K562 (cell line): ENCODE results near the gene NAB1. TPM values are rescaled to one million over a fixed set of nuclear protein-coding genes. Genes with fewer than 3 reads are reported as not detected.

Experiments used
- ATAC-seq: fragments of 200-7000 bp; cut with Tn5 transposase; 3 replicates; pipeline ENCODE4 v1.9.1; 2020; ENCODE audit warnings: moderate library complexity
- BruUV-seq: library from RNA; stranded (reverse); fragments of 400-500 nt; replicated peaks from 2 replicates; lab custom pipeline; 2021; lab: Mats Ljungman, UMichigan
- CTCF ChIA-PET: fragments of 300-600 bp; formaldehyde crosslinking; extraction: SDS; loops from one replicate; lab custom pipeline; 2021; ENCODE audit warnings: low intra/inter-chr PET ratio; lab: Yijun Ruan, JAX
- POLR2A ChIA-PET: fragments of 300-600, 350-650 bp; sonication (Branson Sonifier 250); formaldehyde crosslinking; extraction: SDS; loops from one replicate; lab custom pipeline; 2021; ENCODE audit warnings: antibody characterized with exemption, inconsistent platforms; lab: Yijun Ruan, JAX
- DNase-seq, 4 experiments: peaks; one replicate each; pipeline versions ENCODE4 v3.0.0 to v3.0.0-alpha.2; 2011 to 2018; ENCODE audit warnings: low spot score in 3 of 4, mixed read lengths in 3 of 4; ENCODE audit errors: extremely low read depth in 1 of 4
- FAIRE-seq: peaks from 2 replicates; lab custom pipeline; 2011; peaks lifted over from hg19 to GRCh38; lab: Jason Lieb, UNC
- H2AFZ ChIP-seq: 2 replicates; pipeline ENCODE4 v1.6.0; 2011; ENCODE audit warnings: low read depth, low read length, control low read depth, inconsistent platforms
- H3K27ac ChIP-seq: fragments of 200-600 bp; 3 replicates; pipeline ENCODE4 v1.8.0; 2011; ENCODE audit warnings: low read depth, mild to moderate bottlenecking, control low read depth, inconsistent platforms, low read length, moderate library complexity, mixed read lengths; ENCODE audit errors: extremely low read depth
- H3K27me3 ChIP-seq, 2 experiments: fragments of 300-600 bp in 1 of 2; 2 replicates in 1 of 2; 3 replicates in 1 of 2; pipeline versions ENCODE4 v1.6.0 to v1.8.0; 2011; ENCODE audit warnings: inconsistent platforms in 2 of 2, low read length in 2 of 2, mild to moderate bottlenecking in 1 of 2, mixed read lengths in 1 of 2, moderate library complexity in 1 of 2; ENCODE audit not compliant: control insufficient read depth in 2 of 2, insufficient read depth in 2 of 2
- H3K36me3 ChIP-seq: fragments of 300-600 bp; 3 replicates; pipeline ENCODE4 v1.8.0; 2011; ENCODE audit warnings: mild to moderate bottlenecking, low read length, inconsistent platforms; ENCODE audit not compliant: control insufficient read depth, insufficient read depth
- H3K4me1 ChIP-seq, 2 experiments: fragments of 200-600 bp in 1 of 2; replicated peaks in 1 of 2; 2 replicates in 1 of 2; 3 replicates in 1 of 2; pipeline versions ENCODE4 v1.5.1 to v1.8.0; 2011; ENCODE audit warnings: inconsistent platforms in 2 of 2, low read length in 2 of 2, mild to moderate bottlenecking in 1 of 2, mixed read lengths in 1 of 2, moderate library complexity in 1 of 2; ENCODE audit not compliant: control insufficient read depth in 2 of 2, insufficient read depth in 2 of 2
- H3K4me2 ChIP-seq: 2 replicates; pipeline ENCODE4 v1.6.1; 2011; ENCODE audit warnings: low read length, control low read depth, inconsistent platforms, mixed read lengths; ENCODE audit not compliant: insufficient read depth
- H3K4me3 ChIP-seq: fragments of 200-600 bp; sonication (generic), shearing (Covaris generic); 2 replicates; pipeline ENCODE4 v1.5.1; 2016; ENCODE audit warnings: control low read depth, inconsistent platforms
- H3K79me2 ChIP-seq: fragments of 200-600 bp; 3 replicates; pipeline ENCODE4 v1.8.0; 2011; ENCODE audit warnings: low read length, inconsistent platforms; ENCODE audit not compliant: control insufficient read depth, insufficient read depth
- H3K9ac ChIP-seq, 2 experiments: 2 replicates each; pipeline versions ENCODE4 v1.6.0 to v1.6.1; 2011; ENCODE audit warnings: low read depth in 2 of 2, low read length in 2 of 2, control low read depth in 1 of 2, inconsistent platforms in 1 of 2, mild to moderate bottlenecking in 1 of 2, mixed read lengths in 1 of 2; ENCODE audit not compliant: insufficient read depth in 1 of 2
- H3K9me1 ChIP-seq: one replicate; pipeline ENCODE4 v1.6.0; 2011; ENCODE audit warnings: inconsistent platforms, mild to moderate bottlenecking, low read length, moderate library complexity; ENCODE audit not compliant: control insufficient read depth, insufficient read depth
- H3K9me3 ChIP-seq: replicated peaks from 2 replicates; pipeline ENCODE4 v1.5.1; 2011; ENCODE audit warnings: low read depth, low read length, inconsistent platforms; ENCODE audit not compliant: control insufficient read depth, insufficient read depth
- H4K20me1 ChIP-seq: replicated peaks from 2 replicates; pipeline ENCODE4 v1.6.1; 2011; ENCODE audit warnings: low read length, inconsistent platforms, mixed read lengths; ENCODE audit not compliant: control insufficient read depth, insufficient read depth
- ARNT ChIP-seq, 2 experiments: fragments of 450-650 bp; IDR thresholded peaks; 2 replicates each; pipeline ENCODE4 v1.6.1; 2016; ENCODE audit warnings: mild to moderate bottlenecking in 1 of 2
- CHD1 ChIP-seq: fragments of 200-600 bp; sonication (generic); IDR thresholded peaks from one replicate; pipeline ENCODE4 v1.6.1; 2012; ENCODE audit warnings: mild to moderate bottlenecking, moderate library complexity, low read length, inconsistent platforms
- DPF2 ChIP-seq: fragments of 450-650 bp; IDR thresholded peaks from 2 replicates; pipeline ENCODE4 v1.6.1; 2016
- FIP1L1 ChIP-seq: fragments of 200-400 bp; formaldehyde crosslinking; IDR thresholded peaks from 2 replicates; pipeline ENCODE4 v1.6.1; 2018; ENCODE audit warnings: mild to moderate bottlenecking, low read depth, low read length; ENCODE audit not compliant: poor library complexity, severe bottlenecking
- NR2C1 ChIP-seq, 2 experiments: fragments of 450-650 bp; IDR thresholded peaks; 2 replicates each; pipeline ENCODE4 v1.6.1; 2017; ENCODE audit warnings: mild to moderate bottlenecking in 2 of 2, antibody characterized with exemption in 1 of 2, inconsistent platforms in 1 of 2, missing compliant biosample characterization in 1 of 2, missing genetic modification characterization in 1 of 2
- PURB ChIP-seq: sonication (generic); formaldehyde crosslinking; IDR thresholded peaks from 2 replicates; pipeline ENCODE4 v1.9.0; 2021; ENCODE audit warnings: low read depth, mild to moderate bottlenecking, missing genetic modification reagents
- RBM14 ChIP-seq: fragments of 200-400 bp; formaldehyde crosslinking; IDR thresholded peaks from 2 replicates; pipeline ENCODE4 v1.6.1; 2018; ENCODE audit warnings: low read depth, mild to moderate bottlenecking, low read length, moderate library complexity, borderline replicate concordance; ENCODE audit not compliant: insufficient read depth
- SMAD2 ChIP-seq: fragments of 150-350 bp; IDR thresholded peaks from 2 replicates; pipeline ENCODE4 v1.6.1; 2014; ENCODE audit warnings: low read depth, mild to moderate bottlenecking, low read length
- TAL1 ChIP-seq: fragments of 450-650 bp; IDR thresholded peaks from 2 replicates; pipeline ENCODE4 v1.6.1; 2016; ENCODE audit warnings: mild to moderate bottlenecking
- TRIM24 ChIP-seq, 2 experiments: fragments of 450-650 bp; IDR thresholded peaks; 2 replicates each; pipeline ENCODE4 v1.6.1; 2016
- ZFP1 ChIP-seq: fragments of 450-650 bp; formaldehyde crosslinking; IDR thresholded peaks from 2 replicates; pipeline ENCODE4 v1.4.0; 2020; ENCODE audit warnings: mild to moderate bottlenecking, mixed read lengths
- ZNF347 ChIP-seq: fragments of 450-650 bp; formaldehyde crosslinking; IDR thresholded peaks from 2 replicates; pipeline ENCODE4 v1.4.0; 2020; ENCODE audit warnings: low read depth, mild to moderate bottlenecking, moderate library complexity
- ZNF699 ChIP-seq: fragments of 250-450 bp; sonication (Bioruptor Pico); IDR thresholded peaks from 2 replicates; pipeline ENCODE4 v1.8.0; 2021; ENCODE audit warnings: mild to moderate bottlenecking, moderate library complexity; ENCODE audit not compliant: insufficient replicate concordance
- ZNF707 ChIP-seq: fragments of 250-450 bp; sonication (Bioruptor Pico); conservative IDR thresholded peaks from 2 replicates; pipeline ENCODE4 v1.8.0; 2022; ENCODE audit warnings: inconsistent platforms, mild to moderate bottlenecking, moderate library complexity
- ZSCAN29 ChIP-seq: fragments of 450-650 bp; IDR thresholded peaks from 2 replicates; pipeline ENCODE4 v1.6.1; 2017
- WGBS: fragments of 100-300 bp; shearing (Covaris generic); methylation state at CpG from one replicate; pipeline ENCODE4 v1.1.6; 2016; ENCODE audit warnings: low coverage, mixed read lengths; ENCODE audit not compliant: insufficient coverage; ENCODE audit errors: missing lambda C conversion rate; 5-methylcytosine and 5-hydroxymethylcytosine counted together
- in situ Hi-C: fragments of 300-500 bp; cut with MboI; formaldehyde crosslinking; loops from 4 replicates; pipeline ENCODE4 v1.15.0; 2018; ENCODE audit warnings: inconsistent platforms, mixed read lengths
- intact Hi-C: fragments of 100-400 bp; cut with micrococcal nuclease; formaldehyde crosslinking; loops from 2 replicates; pipeline ENCODE4 v1.14.2; 2022
- polyA plus RNA-seq, 8 experiments: library from polyadenylated mRNA; depleted of rRNA in 4 of 8; stranded (reverse) in 5 of 8; unstranded in 3 of 8; fragments of >200 nt; fragmentation: Nextera tagmentation in 2 of 8; fragmentation: Illumina TruSeq in 1 of 8; extraction: Ambion mirVana in 2 of 8; extraction: Trizol in 1 of 8; gene quantifications; 2 replicates each; pipeline versions ENCODE4 v1.2.1 to v1.2.3, GENCODE V29; 2011 to 2014; ENCODE audit warnings: inconsistent platforms in 1 of 8, missing spikeins in 1 of 8
- total RNA-seq, 7 experiments: library from RNA; depleted of rRNA in 6 of 7; stranded (reverse); fragments of >200 nt in 6 of 7; fragmentation: Illumina TruSeq in 2 of 7; extraction: Trizol in 2 of 7; gene quantifications; 2 replicates each; pipeline versions ENCODE4 v1.2.1 to v1.2.3, GENCODE V29; 2011 to 2021; ENCODE audit warnings: low replicate concordance in 1 of 7
- TF ChIP-seq, protein P1 (sequence below): fragments of 450-650 bp; formaldehyde crosslinking; IDR thresholded peaks from 2 replicates; pipeline ENCODE4 v1.4.0; 2020; ENCODE audit warnings: mild to moderate bottlenecking, mixed read lengths
- TF ChIP-seq, protein P2 (sequence below), 2 experiments: IDR thresholded peaks; 2 replicates each; pipeline ENCODE4 v1.6.1; 2011; ENCODE audit warnings: borderline replicate concordance in 1 of 2, control low read depth in 1 of 2, low read depth in 1 of 2, low read length in 1 of 2, mild to moderate bottlenecking in 1 of 2, mixed read lengths in 1 of 2, moderate library complexity in 1 of 2; ENCODE audit not compliant: insufficient read depth in 1 of 2, insufficient read length in 1 of 2, poor library complexity in 1 of 2, severe bottlenecking in 1 of 2; ENCODE audit errors: extremely low read depth in 1 of 2

Gene NAB1
- total and polyA plus RNA-seq, 9 of the 15 experiments (the other 6 are each of a cell fraction or from before 2014, with no cell fraction given) = 3.1 to 23.0 (median 16.3) TPM

DNA sequence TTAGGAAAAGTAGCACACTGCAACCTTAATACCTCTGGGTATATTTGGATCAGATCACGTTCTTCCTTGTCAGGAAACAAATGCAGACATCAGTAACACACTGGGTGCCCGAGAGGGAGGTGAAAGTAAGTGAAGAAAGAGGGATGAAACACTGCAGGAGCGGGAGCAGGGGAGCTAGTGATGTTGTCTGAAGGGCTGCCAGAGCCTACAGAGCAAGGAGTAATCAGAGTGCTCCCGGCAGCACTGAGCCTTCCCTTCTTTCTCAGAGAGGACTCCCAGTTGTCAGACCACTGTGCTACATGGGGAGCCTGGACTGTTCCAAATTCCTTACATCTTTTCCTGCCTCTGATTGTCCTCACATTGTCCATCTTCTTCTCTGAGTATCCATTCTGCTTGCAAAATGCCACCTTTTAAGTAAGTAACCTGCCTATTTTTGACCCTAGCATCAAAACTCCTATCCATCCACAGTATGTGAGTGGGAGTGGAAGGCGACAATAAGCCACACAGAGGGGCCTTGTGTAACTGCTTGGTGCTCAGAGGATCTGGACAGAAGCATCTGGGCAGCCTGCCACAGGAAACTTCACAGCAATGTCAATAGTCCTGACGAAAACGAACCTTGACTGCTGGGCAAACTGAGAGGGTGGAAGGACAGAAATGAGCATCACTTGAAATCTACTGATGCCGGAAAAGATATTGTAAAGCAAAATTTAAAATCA is 10.8 kb upstream of the NAB1 start (continued):
- TF ChIP-seq, protein P1, sequence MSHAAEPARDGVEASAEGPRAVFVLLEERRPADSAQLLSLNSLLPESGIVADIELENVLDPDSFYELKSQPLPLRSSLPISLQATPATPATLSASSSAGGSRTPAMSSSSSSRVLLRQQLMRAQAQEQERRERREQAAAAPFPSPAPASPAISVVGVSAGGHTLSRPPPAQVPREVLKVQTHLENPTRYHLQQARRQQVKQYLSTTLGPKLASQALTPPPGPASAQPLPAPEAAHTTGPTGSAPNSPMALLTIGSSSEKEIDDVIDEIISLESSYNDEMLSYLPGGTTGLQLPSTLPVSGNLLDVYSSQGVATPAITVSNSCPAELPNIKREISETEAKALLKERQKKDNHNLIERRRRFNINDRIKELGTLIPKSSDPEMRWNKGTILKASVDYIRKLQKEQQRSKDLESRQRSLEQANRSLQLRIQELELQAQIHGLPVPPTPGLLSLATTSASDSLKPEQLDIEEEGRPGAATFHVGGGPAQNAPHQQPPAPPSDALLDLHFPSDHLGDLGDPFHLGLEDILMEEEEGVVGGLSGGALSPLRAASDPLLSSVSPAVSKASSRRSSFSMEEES = no peak
- TF ChIP-seq CHD1 = no peak

DNA sequence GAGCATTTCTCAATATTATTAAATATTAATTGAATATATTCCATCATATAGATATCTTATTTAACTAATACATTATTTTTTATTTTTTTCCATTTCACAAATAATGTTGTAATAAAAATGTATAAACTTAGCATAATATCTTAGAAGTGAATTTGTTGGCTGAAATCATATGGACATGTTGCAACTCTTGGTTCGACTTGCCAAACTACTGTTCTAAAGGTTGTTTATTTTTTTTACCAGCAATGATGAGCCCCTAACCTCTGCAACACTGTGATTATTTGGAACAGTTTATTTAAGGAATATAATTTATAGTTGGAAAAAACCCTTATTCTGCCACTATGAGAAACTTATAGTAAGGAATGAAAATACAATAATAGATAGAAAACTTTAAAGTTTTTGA is 8.8 kb upstream of the NAB1 start:
- Histone ChIP-seq H3K27ac (no peak overlapping the region), H3K4me2 (no peak overlapping the region), H3K9me3 (no peaks in the 10 kb centered on the region), H3K9ac (no peak overlapping the region), H3K9me1 (no peaks in the 10 kb centered on the region), H3K36me3 (no peaks in the 10 kb centered on the region), H2AFZ (no peak overlapping the region), H3K4me3 (no peak overlapping the region), H3K79me2 (no peaks in the 10 kb centered on the region), H4K20me1 (no peaks in the 10 kb centered on the region), H3K27me3 (no peaks in the 10 kb centered on the region), H3K4me1 (peaks cover 0 to 5% of the 10 kb centered on the region in 2 experiments; a peak in 2 of 5 replicates)
- in situ Hi-C loops (no loop called here), intact Hi-C loops (no loop called here)
- TF ChIP-seq NR2C1 (IDR thresholded peaks at IDR 0.05) = no peak
- no peak for TF ChIP-seq NR2C1 (tag; IDR thresholded peaks at IDR 0.05)
- TF ChIP-seq ZNF347 (CRISPR knock-in tag) = no peak
- no peak for TF ChIP-seq ZNF707 (CRISPR knock-in tag)
- TF ChIP-seq FIP1L1 = no peak
- TF ChIP-seq PURB (CRISPR knock-in tag) = no peak
- no peak for TF ChIP-seq TAL1
- no peak for TF ChIP-seq ZFP1 (CRISPR knock-in tag)
- TF ChIP-seq SMAD2 = no peak
- no peak for TF ChIP-seq ZNF699 (CRISPR knock-in tag)
- TF ChIP-seq DPF2 = no peak
- TF ChIP-seq ZSCAN29 = no peak
- no peak for TF ChIP-seq ARNT (IDR thresholded peaks at IDR 0.05)
- TF ChIP-seq, protein P2, sequence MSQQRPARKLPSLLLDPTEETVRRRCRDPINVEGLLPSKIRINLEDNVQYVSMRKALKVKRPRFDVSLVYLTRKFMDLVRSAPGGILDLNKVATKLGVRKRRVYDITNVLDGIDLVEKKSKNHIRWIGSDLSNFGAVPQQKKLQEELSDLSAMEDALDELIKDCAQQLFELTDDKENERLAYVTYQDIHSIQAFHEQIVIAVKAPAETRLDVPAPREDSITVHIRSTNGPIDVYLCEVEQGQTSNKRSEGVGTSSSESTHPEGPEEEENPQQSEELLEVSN (IDR thresholded peaks at IDR 0.05; ENCODE audit: borderline replicate concordance in 1 of 2, extremely low read depth in 1 of 2, insufficient read depth in 1 of 2, insufficient read length in 1 of 2, low read depth in 1 of 2, low read length in 1 of 2, poor library complexity in 1 of 2, severe bottlenecking in 1 of 2) = no peak
- no peak for TF ChIP-seq TRIM24 (IDR thresholded peaks at IDR 0.05)
- no peak for TF ChIP-seq RBM14
- no peak for FAIRE-seq
- BruUV-seq = no TSS peak
- 89% methylated on average over 1 of the region's 1 CpG for WGBS
- no peak for ATAC-seq
- DNase-seq = no peak
- ChIA-PET POLR2A (no interaction called here), CTCF (interaction anchor here (0.6 kb wide), 1 partner anchor 24 kb away, joined by 4 read pairs; no protein-coding TSS in a partner anchor)
